NB4 (cell line): Measurements from ENCODE around the gene PPP1R1C.

Experiments
- DNase-seq: peaks from one replicate; pipeline ENCODE4 v3.0.0; 2010; ENCODE audit warnings: low read depth
- H3K4me3 ChIP-seq: one replicate; pipeline ENCODE4 v1.5.1; 2011; ENCODE audit warnings: mild to moderate bottlenecking, low read depth, low read length, moderate library complexity
- CTCF ChIP-seq: IDR thresholded peaks from one replicate; pipeline ENCODE4 v1.5.1; 2012; ENCODE audit warnings: low read depth, low read length
- MYC ChIP-seq: IDR thresholded peaks from 2 replicates; pipeline ENCODE4 v1.6.1; 2011; ENCODE audit warnings: low read depth, low read length
- POLR2A ChIP-seq: IDR thresholded peaks from 2 replicates; pipeline ENCODE4 v1.6.1; 2011; ENCODE audit warnings: mild to moderate bottlenecking; ENCODE audit not compliant: insufficient read length; ENCODE audit errors: extremely low read depth
- TF ChIP-seq, protein P1 (sequence below): IDR thresholded peaks from 2 replicates; pipeline ENCODE4 v1.6.1; 2011; ENCODE audit warnings: low read depth, low read length

Gene PPP1R1C

GRCh38 chr2:182116774-182117173, 131.1 kb downstream of the PPP1R1C start:
- no peak overlapping the region for H3K4me3 ChIP-seq
- DNase-seq, result no peak
- TF ChIP-seq MYC (no peak), CTCF (no peak), POLR2A (no peak)
- TF ChIP-seq, protein P1, sequence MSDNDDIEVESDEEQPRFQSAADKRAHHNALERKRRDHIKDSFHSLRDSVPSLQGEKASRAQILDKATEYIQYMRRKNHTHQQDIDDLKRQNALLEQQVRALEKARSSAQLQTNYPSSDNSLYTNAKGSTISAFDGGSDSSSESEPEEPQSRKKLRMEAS, result no peak

DNA sequence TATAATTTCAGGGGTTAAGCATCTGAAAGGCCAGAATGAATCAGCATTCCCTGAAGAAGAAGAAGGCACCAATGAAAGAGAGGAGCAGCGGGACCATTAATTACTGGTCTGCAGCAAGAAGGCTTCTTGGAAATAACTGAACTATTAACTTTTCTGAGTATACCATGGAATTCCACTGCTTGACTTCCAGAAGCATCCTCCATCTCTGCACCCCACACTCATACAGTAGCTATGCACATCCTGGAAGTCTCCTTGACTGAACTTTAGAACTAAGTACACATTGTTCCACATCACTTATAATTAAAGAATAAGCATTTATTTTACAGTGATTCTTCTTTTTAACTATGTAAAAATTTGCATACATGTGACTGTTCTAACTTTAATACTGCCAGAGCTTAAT, 131.5 kb downstream of the PPP1R1C start:
- no peak overlapping the region for H3K4me3 ChIP-seq
- no peak for TF ChIP-seq CTCF
- TF ChIP-seq, protein P1, result no peak
- no peak for TF ChIP-seq MYC
- TF ChIP-seq POLR2A, result no peak
- DNase-seq, result no peak

DNA sequence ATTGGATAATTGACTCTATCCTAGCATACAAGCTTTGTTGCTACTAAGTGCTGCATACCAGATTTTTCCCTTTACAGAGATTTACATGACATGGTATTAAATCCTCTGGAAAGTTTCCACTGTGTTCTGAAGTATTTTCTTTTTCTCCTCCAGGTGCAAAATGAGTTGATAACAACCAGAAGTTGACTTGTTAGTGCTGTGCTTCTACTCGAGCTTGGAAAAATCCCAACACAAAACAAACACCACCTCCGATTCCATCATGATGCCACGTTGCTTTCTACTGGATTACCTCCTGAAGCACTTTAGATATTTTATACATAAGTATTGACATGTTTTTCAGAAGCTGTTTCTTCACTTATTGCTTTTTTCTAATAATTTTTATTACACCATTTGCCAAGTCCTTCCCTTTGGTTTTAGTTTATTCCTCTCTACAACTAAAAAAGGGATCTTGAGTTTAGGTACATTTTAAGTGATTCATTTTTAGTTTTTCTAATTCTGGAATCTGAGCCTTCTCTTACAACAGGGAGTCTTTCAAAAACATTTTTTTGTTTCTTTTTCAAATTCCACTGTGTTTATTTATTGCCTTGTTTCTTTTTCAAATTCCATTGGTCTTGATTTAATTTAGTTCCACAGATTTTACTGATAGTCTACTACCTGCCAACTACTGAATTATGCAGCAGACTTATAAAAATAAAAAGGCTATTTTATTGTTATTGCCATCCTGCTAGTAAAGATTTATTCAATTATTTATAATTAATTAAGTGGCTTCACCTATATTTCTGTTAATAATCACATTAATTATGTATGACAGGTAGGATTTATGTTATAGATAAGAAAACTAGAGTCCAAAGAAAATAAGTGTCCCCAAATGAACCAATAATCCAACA, 143.4 kb downstream of the PPP1R1C start:
- no peak overlapping the region for H3K4me3 ChIP-seq
- TF ChIP-seq, protein P1, result no peak
- TF ChIP-seq MYC (no peak), POLR2A (no peak), CTCF (no peak)
- DNase-seq, result no peak

DNA sequence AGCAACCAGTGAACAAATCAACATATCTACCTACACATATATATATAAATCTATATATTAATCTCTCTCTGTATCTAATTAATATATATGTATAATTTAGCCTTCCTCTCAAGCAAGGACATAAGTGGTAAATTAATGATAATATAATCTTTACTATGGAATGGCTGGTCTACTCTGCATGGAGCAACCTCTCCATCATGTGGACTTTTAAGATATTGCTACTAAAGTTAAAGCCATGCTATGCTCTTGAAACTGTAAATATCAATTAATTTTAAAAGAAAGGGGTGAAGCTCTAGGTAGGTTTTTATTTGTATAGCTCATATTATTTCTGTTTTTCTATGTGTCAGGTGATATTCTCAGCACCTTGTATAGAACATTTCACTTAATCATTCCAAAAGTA, 147.0 kb downstream of the PPP1R1C start:
- TF ChIP-seq, protein P1, result no peak
- no peak for TF ChIP-seq MYC
- TF ChIP-seq POLR2A, result no peak
- no peak for TF ChIP-seq CTCF
- no peak overlapping the region for H3K4me3 ChIP-seq
- no peak for DNase-seq

GRCh38 chr2:182133195-182133891, 147.7 kb downstream of the PPP1R1C start:
- no peak overlapping the region for H3K4me3 ChIP-seq
- DNase-seq, result no peak
- TF ChIP-seq POLR2A (no peak), MYC (no peak), CTCF (no peak)
- TF ChIP-seq, protein P1, result no peak
